SKM-1 treated with dmso at 0.1 percent for 144 hours (cell line): ENCODE measurements around the gene RPS4Y1.

Experiments used
- DNase-seq: peaks from one replicate; lab custom pipeline; 2025; ENCODE audit not compliant: unreplicated experiment; lab: John Stamatoyannopoulos, UW

RPS4Y1 gene

DNA sequence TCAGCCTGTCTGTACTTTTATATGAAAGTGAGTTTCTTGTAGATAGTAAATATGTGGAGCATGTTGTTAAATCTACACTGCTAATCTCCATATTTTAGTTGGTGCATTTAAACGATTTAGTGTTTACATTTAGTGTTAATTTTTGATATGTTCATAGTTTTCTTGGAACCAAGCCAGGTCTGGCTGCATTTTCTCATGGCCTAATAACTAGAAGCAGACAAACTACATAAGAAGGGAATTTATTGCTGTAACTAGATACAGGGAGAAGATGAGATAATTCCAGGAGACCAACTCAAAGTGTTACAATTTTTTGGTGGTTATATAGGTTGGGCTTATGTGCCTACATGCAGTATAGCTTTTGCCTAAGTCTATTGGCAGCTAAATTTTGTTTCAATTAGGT, 32.8 kb downstream of the RPS4Y1 start:
- no peak for DNase-seq

DNA sequence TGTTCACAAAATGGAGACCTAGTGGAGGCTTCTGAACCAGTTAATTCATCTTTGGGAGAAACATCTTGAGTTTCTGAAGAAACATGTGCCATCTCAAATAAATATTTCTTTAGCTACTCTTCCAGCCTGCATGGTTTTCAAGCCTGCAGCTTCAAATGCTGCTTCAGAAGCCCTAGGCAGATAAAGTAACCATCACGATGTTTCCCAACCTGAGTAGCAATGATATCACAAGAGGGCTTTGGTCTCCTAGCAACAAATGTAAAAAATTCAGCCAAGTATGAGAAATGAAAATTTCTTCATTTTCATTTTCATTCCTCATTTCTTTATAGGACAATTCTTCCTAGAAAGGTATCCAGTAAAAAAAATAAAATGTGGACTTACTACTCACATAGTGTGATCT, 42.2 kb downstream of the RPS4Y1 start:
- DNase-seq, result no peak

- DNase-seq, result no peak
Measured at GRCh38 chrY:2885880-2886279, 44.5 kb downstream of the RPS4Y1 start.

GRCh38 chrY:2887386-2887785, 46.0 kb downstream of the RPS4Y1 start:
- DNase-seq, result no peak

DNA sequence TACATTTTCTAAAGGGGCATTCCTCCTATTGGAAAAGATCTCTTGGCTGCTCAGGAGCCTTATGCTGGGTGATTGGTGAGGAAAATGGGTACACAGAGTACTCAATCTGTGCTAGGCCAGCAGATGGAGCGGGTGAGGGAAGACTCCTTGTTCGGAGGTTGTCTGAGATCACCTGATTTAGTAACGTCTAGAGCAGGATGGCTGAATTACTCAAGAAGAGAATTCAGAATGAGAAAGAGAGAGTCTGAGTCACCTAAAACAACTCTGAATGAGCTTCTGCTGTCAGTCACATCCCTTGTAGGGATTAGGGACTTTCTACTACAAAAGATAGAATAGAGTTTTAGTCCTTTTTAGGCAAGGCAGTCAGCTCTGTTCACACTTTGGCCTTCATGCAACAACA, 46.6 kb downstream of the RPS4Y1 start:
- DNase-seq, result no peak

- no peak for DNase-seq
Measured at GRCh38 chrY:2893471-2893870, 52.1 kb downstream of the RPS4Y1 start.

- DNase-seq, result no peak
Measured at GRCh38 chrY:2896050-2896449, 54.6 kb downstream of the RPS4Y1 start.

DNA sequence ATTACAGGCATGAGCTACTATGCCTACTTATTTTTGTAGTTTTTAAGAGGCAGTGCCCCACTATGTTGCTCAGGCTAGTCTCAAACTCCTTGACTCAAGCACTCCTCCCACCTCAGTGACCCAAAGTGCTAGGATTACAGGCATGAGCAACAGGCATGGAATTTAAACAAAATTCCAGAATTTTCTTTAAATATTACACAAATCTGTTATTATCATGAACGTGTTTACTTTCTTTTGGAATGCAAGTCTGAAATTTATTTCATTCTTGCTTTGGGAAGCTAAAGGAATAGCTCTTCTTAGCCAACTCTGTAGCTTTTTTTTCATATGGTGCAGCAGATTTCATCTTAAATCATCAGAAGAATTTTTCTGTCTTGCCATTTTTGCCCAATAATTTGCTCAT, 66.0 kb downstream of the RPS4Y1 start:
- no peak for DNase-seq

DNA sequence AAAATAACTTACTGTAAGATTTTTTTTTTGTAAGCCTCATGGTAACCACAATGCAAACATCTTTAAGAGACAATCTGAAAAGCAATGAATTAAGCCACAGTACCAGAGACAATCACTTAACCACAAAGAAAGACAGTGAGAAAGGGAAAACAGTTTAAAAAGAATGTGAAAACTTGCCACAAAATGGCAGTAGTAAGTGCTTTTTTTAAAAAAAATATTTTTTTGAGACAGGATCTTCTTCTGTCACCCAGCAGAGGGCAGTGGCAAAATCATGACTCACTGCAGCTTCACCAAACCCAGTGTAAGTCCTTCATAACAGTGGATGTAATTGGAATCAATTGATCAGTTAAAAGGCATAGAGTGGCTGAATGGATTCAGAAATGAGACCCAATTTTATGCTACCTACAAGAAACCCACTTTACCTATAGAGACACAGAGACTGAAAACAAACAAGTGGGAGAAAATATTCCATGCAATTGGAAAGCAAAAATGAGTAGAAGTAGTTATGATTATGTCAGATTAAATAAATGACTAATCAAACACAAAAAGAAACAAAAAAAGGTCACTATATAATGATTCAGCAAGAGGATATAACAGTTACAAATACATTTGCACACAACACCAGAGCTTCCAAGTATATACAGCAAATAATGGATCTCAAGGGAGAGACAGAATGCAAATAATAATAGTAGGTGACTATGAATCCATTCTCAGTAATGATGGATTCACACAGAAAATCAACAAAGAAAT, 71.8 kb downstream of the RPS4Y1 start:
- DNase-seq, result peak; percentile 0
